Tibial nerve (tissue), 4 donors: ENCODE measurements around the gene PTPDC1. TPM values are rescaled to one million over a fixed set of nuclear protein-coding genes. Genes with fewer than 3 reads are reported as not detected.

Experiments
- DNase-seq, 2 donors: peaks; one replicate each; pipeline ENCODE4 v3.0.0-alpha.2; 2019; ENCODE audit warnings: low spot score in 2 of 2
- H3K27ac ChIP-seq, 4 donors: fragments of 200-600 bp; sonication (generic) in 3 of 4; one replicate each; pipeline ENCODE4 v1.5.1; 2017 to 2019; ENCODE audit warnings: mild to moderate bottlenecking in 1 of 4
- H3K27me3 ChIP-seq, 2 donors: fragments of 200-600 bp; sonication (generic) in 1 of 2; one replicate each; pipeline versions ENCODE4 v1.5.1 to v1.6.0; 2017 to 2019
- H3K36me3 ChIP-seq, 3 donors: fragments of 200-600 bp; sonication (generic); one replicate each; pipeline ENCODE4 v1.5.1; 2018 to 2019
- H3K4me1 ChIP-seq, 4 donors: fragments of 200-600 bp; sonication (generic) in 3 of 4; one replicate each; pipeline ENCODE4 v1.5.1; 2017 to 2019
- H3K4me3 ChIP-seq, 4 donors: fragments of 200-600 bp; sonication (generic) in 3 of 4; one replicate each; pipeline ENCODE4 v1.5.1; 2017 to 2019; ENCODE audit warnings: mild to moderate bottlenecking in 1 of 4, moderate library complexity in 1 of 4
- H3K9me3 ChIP-seq, 4 donors: fragments of 200-600 bp; sonication (generic) in 3 of 4; one replicate each; pipeline ENCODE4 v1.5.1; 2017 to 2019
- CTCF ChIP-seq, 5 experiments: fragments of 200-600 bp in 3 of 5; fragments of 450-650 bp in 2 of 5; sonication (generic) in 3 of 5; IDR thresholded peaks; one replicate each; pipeline ENCODE4 v1.5.1; 2016 to 2019; ENCODE audit warnings: antibody characterized with exemption in 5 of 5, mild to moderate bottlenecking in 3 of 5, moderate library complexity in 2 of 5
- EP300 ChIP-seq, 2 donors: sonication (generic); formaldehyde crosslinking; IDR thresholded peaks; one replicate each; pipeline ENCODE4 v1.6.1; 2017; ENCODE audit warnings: antibody characterized with exemption in 2 of 2, mild to moderate bottlenecking in 1 of 2
- POLR2A ChIP-seq, 2 donors: fragments of 450-650 bp; IDR thresholded peaks; one replicate each; pipeline ENCODE4 v1.6.1; 2017; ENCODE audit warnings: antibody characterized with exemption in 2 of 2, mild to moderate bottlenecking in 2 of 2, moderate library complexity in 2 of 2
- WGBS, 2 donors: methylation state at CpG; one replicate each; pipeline ENCODE4 v1.1.5; 2018; 5-methylcytosine and 5-hydroxymethylcytosine counted together
- total RNA-seq, 4 donors: library from RNA; depleted of rRNA; stranded (reverse); fragments of >200 nt; gene quantifications; one replicate each; pipeline ENCODE4 v1.1.0, GENCODE V29; 2016

The PTPDC1 gene
- total RNA-seq, 4 donors from 2014 or later, result 43.8 to 80.2 (median 65.3) TPM

DNA sequence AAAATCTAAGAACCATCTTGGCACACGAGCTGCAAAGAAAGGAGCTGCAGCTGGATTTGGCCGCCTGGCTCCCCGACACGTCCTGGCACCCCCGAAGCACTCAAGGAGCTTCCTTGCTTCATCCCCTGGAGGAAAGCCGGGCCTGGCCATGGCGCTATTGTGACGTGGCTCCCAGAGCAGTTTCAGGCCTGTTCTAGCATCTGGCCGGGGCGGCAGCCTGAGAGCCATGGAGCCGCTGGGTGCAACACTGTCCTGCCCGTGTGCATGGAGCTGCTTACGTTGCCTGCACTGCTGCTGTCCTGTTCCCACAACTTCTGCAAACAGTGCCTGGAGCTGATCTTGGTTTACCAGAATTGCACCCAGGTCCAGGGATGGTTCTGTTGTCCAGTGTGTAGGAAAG is 63.5 kb downstream of the PTPDC1 start:
- no peak for TF ChIP-seq EP300 (IDR thresholded peaks at IDR 0.05)
- no peak for TF ChIP-seq POLR2A (IDR thresholded peaks at IDR 0.05)
- TF ChIP-seq CTCF (IDR thresholded peaks at IDR 0.05), result no peak

DNA sequence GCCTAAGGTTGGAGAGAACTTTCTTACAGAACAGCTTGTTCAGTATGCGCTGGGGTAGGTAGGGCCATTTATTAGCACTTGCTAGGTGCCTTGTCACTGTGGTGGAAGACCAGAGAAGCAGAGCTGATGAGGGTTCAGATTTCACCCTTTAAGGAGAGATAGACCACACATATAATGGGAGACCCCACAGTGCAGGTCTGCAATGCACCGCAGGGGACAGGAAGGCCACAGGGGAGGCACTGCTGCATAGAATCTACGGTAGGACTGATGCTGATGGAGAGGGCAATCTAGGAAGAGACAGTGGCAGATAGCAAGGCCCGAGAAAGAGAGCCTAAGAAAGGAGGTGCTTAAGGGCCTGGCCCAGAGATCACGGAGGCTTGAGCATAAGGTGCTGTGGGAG is 64.2 kb downstream of the PTPDC1 start:
- DNase-seq, result no peak
- Histone ChIP-seq H3K4me1 (peaks cover 0 to 21% (median 0%) of the 10 kb centered on the region in 4 donors), H3K9me3 (no peaks in the 10 kb centered on the region), H3K4me3 (no peak overlapping the region), H3K36me3 (no peaks in the 10 kb centered on the region), H3K27me3 (no peaks in the 10 kb centered on the region), H3K27ac (no peak overlapping the region)
- TF ChIP-seq POLR2A (IDR thresholded peaks at IDR 0.05), result no peak
- TF ChIP-seq EP300 (IDR thresholded peaks at IDR 0.05), result no peak
- TF ChIP-seq CTCF (IDR thresholded peaks at IDR 0.05), result no peak
- WGBS, 2 donors, result 80 to 81% methylated on average over 5 of the region's 5 CpGs

More for the DNA sequence above, 63.5 kb downstream of the PTPDC1 start:
- no peak for DNase-seq
- H3K4me3 ChIP-seq, result no peak overlapping the region
- H3K36me3 ChIP-seq, result no peaks in the 10 kb centered on the region
- no peak overlapping the region for H3K27ac ChIP-seq
- peaks cover 0 to 21% (median 0%) of the 10 kb centered on the region in 4 donors for H3K4me1 ChIP-seq
- WGBS, 2 donors, result 85 to 88% methylated on average over 12 of the region's 13 CpGs
- no peaks in the 10 kb centered on the region for H3K9me3 ChIP-seq
- H3K27me3 ChIP-seq, result no peaks in the 10 kb centered on the region

GRCh38 chr9:94149696-94150095 is 65.4 kb downstream of the PTPDC1 start:
- Histone ChIP-seq H3K4me1 (peaks cover 0 to 15% (median 0%) of the 10 kb centered on the region in 4 donors), H3K4me3 (no peak overlapping the region), H3K36me3 (no peaks in the 10 kb centered on the region), H3K9me3 (peaks cover 0 to 3% (median 0%) of the 10 kb centered on the region in 4 donors), H3K27me3 (no peaks in the 10 kb centered on the region), H3K27ac (no peak overlapping the region)
- no peak for TF ChIP-seq CTCF (IDR thresholded peaks at IDR 0.05)
- no peak for TF ChIP-seq POLR2A (IDR thresholded peaks at IDR 0.05)
- TF ChIP-seq EP300 (IDR thresholded peaks at IDR 0.05), result no peak
- 81 to 90% methylated on average over 5 to 6 of the region's 6 CpGs for WGBS, 2 donors
- no peak for DNase-seq

- Histone ChIP-seq H3K9me3 (peaks cover 0 to 4% (median 0%) of the 10 kb centered on the region in 4 donors), H3K36me3 (no peaks in the 10 kb centered on the region), H3K4me3 (no peak overlapping the region), H3K27me3 (no peaks in the 10 kb centered on the region), H3K4me1 (peaks cover 0 to 15% (median 0%) of the 10 kb centered on the region in 4 donors), H3K27ac (peak overlapping the region in 1 of 4 donors; percentile 18)
- TF ChIP-seq CTCF (IDR thresholded peaks at IDR 0.05) (no peak), POLR2A (IDR thresholded peaks at IDR 0.05) (no peak), EP300 (IDR thresholded peaks at IDR 0.05) (no peak)
- WGBS, 2 donors, result 85 to 88% methylated on average over 3 of the region's 3 CpGs
- DNase-seq, result no peak
Measured at GRCh38 chr9:94150279-94150828, 66.1 kb downstream of the PTPDC1 start.

DNA sequence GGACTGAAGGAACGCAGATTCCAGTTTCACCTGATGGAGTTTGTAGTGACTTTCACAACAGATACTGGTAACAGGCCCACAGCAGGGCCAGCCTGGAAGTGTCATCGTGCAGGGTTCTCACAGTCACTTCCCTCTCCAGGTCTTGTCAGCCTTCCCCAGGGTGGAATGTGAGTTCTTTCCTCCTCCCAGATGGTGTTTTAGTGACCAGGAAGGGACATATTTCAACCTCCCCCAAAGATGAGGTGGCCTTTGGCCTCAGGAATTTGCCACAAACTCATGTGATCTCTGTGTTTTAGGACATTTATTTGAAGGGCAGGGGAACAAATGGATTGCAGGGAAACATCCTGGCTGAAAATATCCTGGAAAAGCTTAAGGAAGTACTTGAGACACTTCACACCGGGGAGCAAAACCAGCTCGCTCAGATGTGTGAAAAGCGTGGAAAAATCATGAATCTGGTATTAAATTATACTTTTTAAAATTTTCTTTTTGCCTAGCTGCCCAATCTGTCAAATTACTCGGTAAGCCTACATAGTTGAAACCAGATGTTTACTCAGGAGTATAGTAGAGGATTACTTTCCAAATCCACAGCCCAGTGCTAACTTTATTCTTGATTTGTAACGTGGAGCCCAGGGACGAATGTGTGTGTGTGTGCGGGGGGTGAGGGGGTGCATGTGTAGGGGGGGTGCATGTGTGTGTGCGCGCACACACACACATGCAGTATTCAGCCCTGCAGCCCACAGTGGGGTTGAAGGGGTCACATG is 66.8 kb downstream of the PTPDC1 start:
- Histone ChIP-seq H3K4me3 (no peak overlapping the region), H3K27me3 (no peaks in the 10 kb centered on the region), H3K9me3 (peaks cover 0 to 4% (median 0%) of the 10 kb centered on the region in 4 donors), H3K4me1 (peaks cover 0 to 16% (median 1%) of the 10 kb centered on the region in 4 donors), H3K27ac (peak overlapping the region in 1 of 4 donors; percentile 18), H3K36me3 (no peaks in the 10 kb centered on the region)
- TF ChIP-seq POLR2A (IDR thresholded peaks at IDR 0.05) (no peak), CTCF (IDR thresholded peaks at IDR 0.05) (no peak), EP300 (IDR thresholded peaks at IDR 0.05) (no peak)
- 59 to 63% methylated on average over 11 of the region's 11 CpGs for WGBS, 2 donors
- no peak for DNase-seq
